CD14-positive monocyte (primary cell): Measurements from ENCODE around the gene SLC22A17. TPM values are rescaled to one million over a fixed set of nuclear protein-coding genes. Genes with fewer than 3 reads are reported as not detected.
"Not testable (repeated sequence)": the region's sequence is repeated elsewhere in the genome, so short reads cannot be mapped to it uniquely, and the experiment has no call there.

Source experiments
- DNase-seq, 3 donors: peaks; one replicate each; pipeline ENCODE4 v3.0.0-alpha.2; 2011 to 2022
- H2AFZ ChIP-seq: 2 replicates; pipeline ENCODE4 v1.6.0; 2012; ENCODE audit warnings: mild to moderate bottlenecking, low read depth, low read length, inconsistent platforms; ENCODE audit not compliant: insufficient read depth, poor library complexity, severe bottlenecking
- H3K27ac ChIP-seq, 2 donors: 1 replicate in 1 of 2; 2 replicates in 1 of 2; pipeline ENCODE4 v1.5.1; 2012 to 2013; ENCODE audit warnings: low read length in 2 of 2, control low read depth in 1 of 2, inconsistent platforms in 1 of 2, low read depth in 1 of 2, mild to moderate bottlenecking in 1 of 2
- H3K27me3 ChIP-seq, 2 donors: one replicate each; pipeline versions ENCODE4 v1.6.0 to v1.6.1; 2011 to 2013; ENCODE audit warnings: low read length in 2 of 2; ENCODE audit not compliant: control insufficient read depth in 2 of 2, insufficient read depth in 2 of 2
- H3K36me3 ChIP-seq, 2 donors: replicated peaks in 1 of 2; 1 replicate in 1 of 2; 2 replicates in 1 of 2; pipeline versions ENCODE4 v1.5.1 to v1.6.1; 2012 to 2013; ENCODE audit warnings: low read length in 2 of 2, control low read depth in 1 of 2, inconsistent platforms in 1 of 2, mild to moderate bottlenecking in 1 of 2; ENCODE audit not compliant: insufficient read depth in 2 of 2, control insufficient read depth in 1 of 2
- H3K4me1 ChIP-seq, 2 donors: 1 replicate in 1 of 2; 2 replicates in 1 of 2; pipeline versions ENCODE4 v1.5.1 to v1.6.1; 2012 to 2013; ENCODE audit warnings: low read length in 2 of 2, control low read depth in 1 of 2, inconsistent platforms in 1 of 2, mild to moderate bottlenecking in 1 of 2, moderate library complexity in 1 of 2; ENCODE audit not compliant: insufficient read depth in 2 of 2, control insufficient read depth in 1 of 2
- H3K4me2 ChIP-seq: replicated peaks from 2 replicates; pipeline ENCODE3; 2012; ENCODE audit warnings: low read length, moderate library complexity, mild to moderate bottlenecking; ENCODE audit not compliant: poor library complexity, severe bottlenecking; ENCODE audit errors: extremely low read depth
- H3K4me3 ChIP-seq, 3 experiments: fragments of 200-600 bp in 1 of 3; sonication (generic) in 1 of 3; replicated peaks in 1 of 3; 1 replicate in 2 of 3; 2 replicates in 1 of 3; pipeline ENCODE4 v1.5.1; 2011 to 2013; ENCODE audit warnings: low read length in 3 of 3, mild to moderate bottlenecking in 3 of 3, control low read depth in 2 of 3, low read depth in 2 of 3, inconsistent platforms in 1 of 3, moderate library complexity in 1 of 3
- H3K79me2 ChIP-seq: 2 replicates; pipeline ENCODE4 v1.6.0; 2012; ENCODE audit warnings: mild to moderate bottlenecking, control low read depth, inconsistent platforms, low read length, moderate library complexity; ENCODE audit not compliant: insufficient read depth
- H3K9ac ChIP-seq: 2 replicates; pipeline ENCODE4 v1.6.0; 2017; ENCODE audit warnings: low read length, mild to moderate bottlenecking; ENCODE audit not compliant: insufficient read depth, poor library complexity, severe bottlenecking
- H3K9me3 ChIP-seq, 2 donors: replicated peaks in 1 of 2; 1 replicate in 1 of 2; 2 replicates in 1 of 2; pipeline versions ENCODE4 v1.5.1 to v1.6.1; 2012 to 2013; ENCODE audit warnings: low read length in 2 of 2, control low read depth in 1 of 2; ENCODE audit not compliant: control insufficient read depth in 1 of 2, insufficient read depth in 1 of 2
- H4K20me1 ChIP-seq: 2 replicates; pipeline ENCODE4 v1.6.0; 2012; ENCODE audit warnings: mild to moderate bottlenecking, low read length, control low read depth, moderate library complexity; ENCODE audit not compliant: insufficient read depth
- H3K27ac Mint-ChIP-seq, 7 donors: one replicate each; pipeline ENCODE4 v1.8.0; 2020; ENCODE audit warnings: mild to moderate bottlenecking in 7 of 7, mixed read lengths in 7 of 7, moderate library complexity in 6 of 7, inconsistent platforms in 2 of 7
- H3K27me3 Mint-ChIP-seq, 3 donors: one replicate each; pipeline ENCODE4 v1.8.0; 2021 to 2022; ENCODE audit warnings: low read depth in 3 of 3, mild to moderate bottlenecking in 3 of 3, mixed read lengths in 3 of 3, moderate library complexity in 3 of 3, inconsistent platforms in 1 of 3
- H3K36me3 Mint-ChIP-seq, 2 donors: one replicate each; pipeline ENCODE4 v1.8.0; 2020; ENCODE audit warnings: mixed read lengths in 2 of 2, inconsistent platforms in 1 of 2, mild to moderate bottlenecking in 1 of 2
- H3K4me1 Mint-ChIP-seq: one replicate; pipeline ENCODE4 v1.8.0; 2020; ENCODE audit warnings: mild to moderate bottlenecking, mixed read lengths
- H3K4me3 Mint-ChIP-seq, 2 donors: one replicate each; pipeline ENCODE4 v1.8.0; 2020; ENCODE audit warnings: mild to moderate bottlenecking in 2 of 2, mixed read lengths in 2 of 2, moderate library complexity in 1 of 2
- H3K9me3 Mint-ChIP-seq, 7 donors: one replicate each; pipeline ENCODE4 v1.8.0; 2020 to 2022; ENCODE audit warnings: mixed read lengths in 7 of 7, mild to moderate bottlenecking in 6 of 7, moderate library complexity in 6 of 7, inconsistent platforms in 2 of 7
- WGBS: methylation state at CpG from one replicate; pipeline ENCODE4 v1.1.5; 2013; ENCODE audit warnings: missing lambda C conversion rate; ENCODE audit not compliant: insufficient coverage; 5-methylcytosine and 5-hydroxymethylcytosine counted together
- intact Hi-C, 2 donors: fragments of 100-400 bp; cut with micrococcal nuclease; formaldehyde crosslinking; loops; one replicate each; pipeline versions ENCODE4 v1.15.0 to v1.15.1; 2023
- polyA plus RNA-seq, 3 donors: library from polyadenylated mRNA; depleted of rRNA in 1 of 3; unstranded in 2 of 3; stranded (reverse) in 1 of 3; fragments of 300-500 nt in 2 of 3; fragments of >200 nt in 1 of 3; fragmentation: Illumina TruSeq in 2 of 3; gene quantifications; 1 replicate in 2 of 3; 2 replicates in 1 of 3; pipeline ENCODE4 v1.2.3, GENCODE V29; 2012 to 2021
- TF ChIP-seq, protein P1 (sequence below): fragments of 200-600 bp; IDR thresholded peaks from one replicate; pipeline ENCODE4 v1.8.0; 2022; ENCODE audit warnings: antibody characterized with exemption, mild to moderate bottlenecking

SLC22A17 gene
- polyA plus RNA-seq, 3 donors: not detected

DNA sequence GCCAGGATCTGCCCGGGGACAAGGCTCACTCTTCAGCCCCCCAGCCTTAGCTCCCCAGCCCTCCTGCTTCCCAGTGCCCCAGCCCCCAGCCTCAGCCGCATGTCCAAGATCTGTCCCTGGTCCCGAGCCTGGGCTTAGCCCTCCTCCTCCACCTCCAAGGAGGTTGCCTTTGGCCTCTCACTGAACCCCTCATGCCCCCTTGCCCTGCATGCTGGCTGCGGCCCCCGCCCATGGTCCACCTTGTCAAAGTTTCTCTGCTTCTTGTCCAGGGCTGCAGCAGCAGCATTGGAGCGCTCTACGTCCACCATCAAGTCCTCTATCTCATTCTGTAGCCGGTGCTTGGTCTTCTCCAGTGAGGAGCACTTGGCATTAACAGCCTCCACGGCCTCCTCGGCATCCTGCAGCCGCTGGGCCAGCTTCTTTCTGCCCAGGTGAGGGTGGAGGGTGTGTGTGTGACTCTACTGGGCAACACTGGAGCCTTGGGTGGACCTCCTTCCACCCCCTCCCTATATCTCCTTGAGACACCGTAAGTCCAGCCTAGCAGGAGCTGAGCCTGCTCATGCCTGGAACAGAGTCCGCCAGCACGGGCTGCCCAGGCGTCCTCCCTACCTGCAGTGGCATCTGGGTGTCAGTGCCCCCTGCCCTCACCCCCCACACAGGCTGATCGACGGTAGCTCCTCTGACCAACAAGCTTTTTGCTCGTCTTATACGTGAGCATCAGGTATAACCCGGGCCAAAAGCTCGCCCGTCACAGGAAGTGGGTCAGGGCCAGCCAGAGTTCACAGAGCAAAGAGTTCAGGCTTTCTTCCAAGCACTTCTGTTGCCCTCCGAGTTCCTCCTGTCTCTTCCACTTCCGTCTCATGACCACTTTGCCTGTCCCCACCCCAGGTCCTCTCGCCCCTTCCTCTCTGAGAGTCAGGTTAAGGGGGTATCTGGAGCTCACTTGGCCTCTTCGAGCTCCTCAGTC lies 35.5 kb upstream of the SLC22A17 start:
- H3K9me3 Mint-ChIP-seq: no peaks in the 10 kb centered on the region
- H3K27me3 ChIP-seq: no peaks in the 10 kb centered on the region
- no peaks in the 10 kb centered on the region for H3K36me3 ChIP-seq
- no peak for DNase-seq
- H3K79me2 ChIP-seq: no peaks in the 10 kb centered on the region
- no peak overlapping the region for H3K4me3 ChIP-seq
- peaks cover 3 to 9% (median 4%) of the 10 kb centered on the region in 3 donors for H3K27me3 Mint-ChIP-seq
- H3K27ac ChIP-seq: no peak overlapping the region
- H3K4me1 ChIP-seq: no peaks in the 10 kb centered on the region
- no peak overlapping the region for H2AFZ ChIP-seq
- TF ChIP-seq, protein P1, sequence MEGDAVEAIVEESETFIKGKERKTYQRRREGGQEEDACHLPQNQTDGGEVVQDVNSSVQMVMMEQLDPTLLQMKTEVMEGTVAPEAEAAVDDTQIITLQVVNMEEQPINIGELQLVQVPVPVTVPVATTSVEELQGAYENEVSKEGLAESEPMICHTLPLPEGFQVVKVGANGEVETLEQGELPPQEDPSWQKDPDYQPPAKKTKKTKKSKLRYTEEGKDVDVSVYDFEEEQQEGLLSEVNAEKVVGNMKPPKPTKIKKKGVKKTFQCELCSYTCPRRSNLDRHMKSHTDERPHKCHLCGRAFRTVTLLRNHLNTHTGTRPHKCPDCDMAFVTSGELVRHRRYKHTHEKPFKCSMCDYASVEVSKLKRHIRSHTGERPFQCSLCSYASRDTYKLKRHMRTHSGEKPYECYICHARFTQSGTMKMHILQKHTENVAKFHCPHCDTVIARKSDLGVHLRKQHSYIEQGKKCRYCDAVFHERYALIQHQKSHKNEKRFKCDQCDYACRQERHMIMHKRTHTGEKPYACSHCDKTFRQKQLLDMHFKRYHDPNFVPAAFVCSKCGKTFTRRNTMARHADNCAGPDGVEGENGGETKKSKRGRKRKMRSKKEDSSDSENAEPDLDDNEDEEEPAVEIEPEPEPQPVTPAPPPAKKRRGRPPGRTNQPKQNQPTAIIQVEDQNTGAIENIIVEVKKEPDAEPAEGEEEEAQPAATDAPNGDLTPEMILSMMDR: no peak
- no peak overlapping the region for H3K27ac Mint-ChIP-seq
- H3K4me3 Mint-ChIP-seq: no peak overlapping the region
- H3K4me1 Mint-ChIP-seq: no peaks in the 10 kb centered on the region
- H3K36me3 Mint-ChIP-seq: no peaks in the 10 kb centered on the region
- 84% methylated on average over 19 of the region's 26 CpGs for WGBS
- no peaks in the 10 kb centered on the region for H4K20me1 ChIP-seq
- no peak overlapping the region for H3K4me2 ChIP-seq
- no peak overlapping the region for H3K9ac ChIP-seq
- intact Hi-C loops: no loop called here
- H3K9me3 ChIP-seq: no peaks in the 10 kb centered on the region

DNA sequence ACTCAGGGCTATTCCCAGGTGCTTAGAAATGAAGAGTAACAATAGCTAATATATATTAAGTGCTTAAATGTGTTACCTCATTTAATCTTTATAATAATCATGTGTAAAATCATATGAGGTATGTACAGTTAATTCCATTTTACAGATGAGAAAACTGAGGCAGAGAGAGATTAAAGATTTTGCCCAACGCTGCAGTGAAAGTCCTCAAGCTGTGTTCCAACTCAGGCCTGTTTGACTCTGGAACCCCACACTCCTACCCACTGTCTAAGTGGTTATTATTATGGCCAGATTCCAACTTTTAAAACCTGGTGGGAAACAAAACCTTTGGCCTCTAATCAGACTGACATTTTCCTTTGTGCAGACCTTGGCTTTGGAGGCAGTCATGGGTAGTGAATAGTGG lies 34.3 kb upstream of the SLC22A17 start:
- H3K27ac Mint-ChIP-seq: no peak overlapping the region
- no peaks in the 10 kb centered on the region for H3K36me3 Mint-ChIP-seq
- intact Hi-C loops: no loop called here
- Histone ChIP-seq H3K9me3 (no peaks in the 10 kb centered on the region), H3K27ac (no peak overlapping the region), H3K4me2 (no peak overlapping the region), H3K9ac (no peak overlapping the region), H3K4me1 (no peaks in the 10 kb centered on the region), H3K27me3 (no peaks in the 10 kb centered on the region), H4K20me1 (no peaks in the 10 kb centered on the region), H3K36me3 (no peaks in the 10 kb centered on the region), H2AFZ (no peak overlapping the region), H3K4me3 (no peak overlapping the region), H3K79me2 (no peaks in the 10 kb centered on the region)
- H3K9me3 Mint-ChIP-seq: peaks cover 0 to 1% (median 0%) of the 10 kb centered on the region in 7 donors
- H3K4me1 Mint-ChIP-seq: no peaks in the 10 kb centered on the region
- H3K4me3 Mint-ChIP-seq: no peak overlapping the region
- TF ChIP-seq, protein P1: no peak
- no peak for DNase-seq
- peaks cover 0 to 9% (median 6%) of the 10 kb centered on the region in 3 donors for H3K27me3 Mint-ChIP-seq
- WGBS: no CpG with 5 or more reads among the region's 1 CpG

DNA sequence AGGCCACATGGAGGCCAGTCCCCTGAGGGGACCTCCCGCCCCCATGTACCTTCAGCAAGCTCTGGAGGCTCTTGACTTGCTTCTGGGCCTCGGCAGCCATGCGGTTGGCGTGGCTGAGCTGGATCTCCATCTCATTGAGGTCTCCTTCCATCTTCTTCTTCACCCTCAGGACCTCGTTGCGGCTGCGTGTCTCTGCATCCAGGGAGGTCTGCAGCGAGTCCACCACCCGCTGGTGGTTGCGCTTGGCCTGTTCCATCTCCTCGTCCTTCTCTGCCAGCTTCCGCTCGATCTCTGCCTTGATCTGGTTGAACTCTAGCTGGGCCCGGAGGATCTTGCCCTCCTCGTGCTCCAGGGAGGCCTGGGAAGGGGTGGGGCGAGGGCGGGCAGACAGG lies 33.6 kb upstream of the SLC22A17 start:
- H3K4me1 ChIP-seq, H3K4me1 Mint-ChIP-seq, H3K4me2 ChIP-seq, H3K9me3 Mint-ChIP-seq, H3K36me3 Mint-ChIP-seq, H3K27me3 ChIP-seq, H3K4me3 ChIP-seq, intact Hi-C loops, H3K79me2 ChIP-seq, H3K27ac ChIP-seq, H4K20me1 ChIP-seq, H3K9ac ChIP-seq, DNase-seq, H3K27ac Mint-ChIP-seq, H3K36me3 ChIP-seq, H2AFZ ChIP-seq, H3K9me3 ChIP-seq, H3K4me3 Mint-ChIP-seq: not testable (repeated sequence)
- H3K27me3 Mint-ChIP-seq: peaks cover 3 to 13% (median 8%) of the 10 kb centered on the region in 3 donors
- WGBS: 95% methylated on average over 7 of the region's 17 CpGs
